Measurements from ENCODE around the gene SYCP2.
"Not testable (repeated sequence)": the region's sequence is repeated elsewhere in the genome, so short reads cannot be mapped to it uniquely, and the experiment has no call there.

The SYCP2 gene

DNA sequence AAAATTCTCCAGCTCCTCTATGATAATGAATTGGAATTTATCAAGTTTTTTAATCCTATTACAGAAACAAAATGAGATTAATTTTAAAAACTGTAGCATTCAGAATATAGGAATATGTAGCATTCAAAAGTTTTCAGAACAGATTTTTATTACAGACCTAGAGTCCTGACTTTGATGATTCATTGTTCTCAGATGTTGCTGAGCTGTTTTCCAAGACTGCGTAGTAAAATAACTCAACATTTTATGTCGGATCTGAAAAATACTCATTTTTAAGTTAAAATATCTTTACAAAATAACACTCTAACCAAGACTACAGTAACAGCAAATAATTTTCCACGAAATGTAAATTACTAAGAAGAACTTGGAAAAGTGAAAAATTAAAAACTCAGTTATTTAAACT, 67.1 kb downstream of the SYCP2 start:
- no peak for TF ChIP-seq CTCF (IDR thresholded peaks at IDR 0.05; ENCODE audit: extremely low read depth, insufficient read depth, missing control alignments)
- no peak for DNase-seq (ENCODE audit: low spot score)
- in situ Hi-C loops (cut with MboI; ENCODE audit: low pct_unique_long_range_greater_than_20kb, low sequenced_read_pairs, unreplicated experiment): no loop called here

DNA sequence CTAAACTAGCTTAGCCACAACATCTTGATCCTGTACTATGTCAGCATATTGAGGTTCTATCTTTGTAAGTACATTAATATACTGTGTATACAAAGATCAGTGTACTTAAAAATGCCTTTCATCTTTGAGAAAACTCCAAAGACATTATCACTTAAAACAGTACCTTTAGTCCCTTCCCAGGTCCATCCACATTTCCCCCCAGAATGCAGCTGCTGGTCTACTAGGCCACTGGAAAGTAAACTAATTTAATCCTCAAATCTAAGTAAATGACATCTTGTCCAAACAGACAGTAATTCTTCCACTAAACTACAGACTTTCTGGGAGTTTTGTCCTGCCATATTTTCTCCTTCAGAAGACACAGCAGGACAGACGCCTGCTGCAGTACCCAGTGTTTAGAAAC, 68.7 kb downstream of the SYCP2 start:
- no peak for TF ChIP-seq CTCF (IDR thresholded peaks at IDR 0.05; ENCODE audit: extremely low read depth, insufficient read depth, missing control alignments)
- DNase-seq (ENCODE audit: low spot score): no peak
- in situ Hi-C loops (cut with MboI; ENCODE audit: low pct_unique_long_range_greater_than_20kb, low sequenced_read_pairs, unreplicated experiment): no loop called here

GRCh38 chr20:59863058-59863457, 70.4 kb downstream of the SYCP2 start:
- DNase-seq (ENCODE audit: low spot score): no peak
- no peak for TF ChIP-seq CTCF (IDR thresholded peaks at IDR 0.05; ENCODE audit: extremely low read depth, insufficient read depth, missing control alignments)
- in situ Hi-C loops (cut with MboI; ENCODE audit: low pct_unique_long_range_greater_than_20kb, low sequenced_read_pairs, unreplicated experiment): no loop called here

DNA sequence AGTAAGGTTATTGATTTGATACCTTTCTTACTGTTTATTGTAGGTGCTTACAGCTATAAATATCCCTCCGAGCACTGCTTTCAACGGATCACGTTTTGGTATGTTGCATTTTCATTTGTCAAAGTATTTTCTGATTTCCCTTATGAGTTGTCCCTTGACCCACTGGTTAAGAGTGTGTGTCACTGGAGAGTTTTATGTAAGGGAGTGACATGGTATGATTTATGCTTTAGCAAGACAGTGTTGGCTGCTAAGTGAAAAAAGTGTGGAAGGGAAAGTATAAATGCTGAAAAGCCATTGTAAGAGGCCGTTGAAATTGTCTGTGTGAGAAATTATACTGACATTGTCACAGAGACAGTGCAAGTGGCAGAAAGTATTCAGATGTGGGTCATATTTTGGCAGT, 72.0 kb downstream of the SYCP2 start:
- in situ Hi-C loops (cut with MboI; ENCODE audit: low pct_unique_long_range_greater_than_20kb, low sequenced_read_pairs, unreplicated experiment): no loop called here
- no peak for TF ChIP-seq CTCF (IDR thresholded peaks at IDR 0.05; ENCODE audit: extremely low read depth, insufficient read depth, missing control alignments)
- DNase-seq (ENCODE audit: low spot score): no peak

DNA sequence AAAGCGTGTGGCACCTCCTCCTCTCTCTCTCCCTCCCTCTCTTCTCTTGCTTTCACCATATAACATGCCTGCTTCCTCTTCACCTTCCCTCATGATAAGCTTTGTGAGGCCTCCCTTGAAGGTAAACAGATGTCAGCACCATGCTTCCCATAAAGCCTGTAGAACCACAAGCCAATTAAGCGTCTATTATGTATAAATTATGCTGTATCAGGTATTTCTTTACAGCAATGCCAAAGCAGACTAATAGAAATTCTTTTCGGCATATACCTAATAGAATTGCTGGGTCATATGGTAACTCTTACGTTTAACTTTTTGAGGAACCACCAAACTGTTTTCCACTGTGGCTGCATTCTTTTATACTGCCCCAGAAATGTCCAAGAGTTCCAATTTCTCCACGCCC, 75.0 kb downstream of the SYCP2 start:
- in situ Hi-C loops (cut with MboI; ENCODE audit: low pct_unique_long_range_greater_than_20kb, low sequenced_read_pairs, unreplicated experiment): no loop called here
- TF ChIP-seq CTCF (IDR thresholded peaks at IDR 0.05; ENCODE audit: extremely low read depth, insufficient read depth, missing control alignments): no peak
- DNase-seq (ENCODE audit: low spot score): no peak

- TF ChIP-seq CTCF (IDR thresholded peaks at IDR 0.05; ENCODE audit: extremely low read depth, insufficient read depth, missing control alignments): no peak
- in situ Hi-C loops (cut with MboI; ENCODE audit: low pct_unique_long_range_greater_than_20kb, low sequenced_read_pairs, unreplicated experiment): no loop called here
- no peak for DNase-seq (ENCODE audit: low spot score)
Measured at GRCh38 chr20:59857966-59858365, 75.5 kb downstream of the SYCP2 start.

DNA sequence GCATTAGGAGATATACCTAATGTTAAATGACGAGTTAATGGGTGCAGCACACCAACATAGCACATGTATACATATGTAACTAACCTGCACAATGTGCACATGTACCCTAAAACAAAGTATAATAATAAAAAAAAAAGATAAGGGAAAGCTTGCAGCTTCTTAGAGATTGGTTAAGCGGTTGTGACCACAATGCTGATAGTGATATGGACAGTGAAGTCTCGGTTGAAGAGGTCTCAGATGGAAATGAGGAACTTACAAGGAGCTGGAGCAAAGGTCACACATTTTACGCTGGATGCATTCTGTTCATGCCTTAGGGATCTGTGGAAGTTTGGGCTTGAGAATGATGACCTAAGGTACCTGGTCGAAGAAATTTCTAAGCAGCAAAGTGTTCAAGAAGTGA, 76.5 kb downstream of the SYCP2 start:
- DNase-seq (ENCODE audit: low spot score); in situ Hi-C loops (cut with MboI; ENCODE audit: low pct_unique_long_range_greater_than_20kb, low sequenced_read_pairs, unreplicated experiment): not testable (repeated sequence)

DNA sequence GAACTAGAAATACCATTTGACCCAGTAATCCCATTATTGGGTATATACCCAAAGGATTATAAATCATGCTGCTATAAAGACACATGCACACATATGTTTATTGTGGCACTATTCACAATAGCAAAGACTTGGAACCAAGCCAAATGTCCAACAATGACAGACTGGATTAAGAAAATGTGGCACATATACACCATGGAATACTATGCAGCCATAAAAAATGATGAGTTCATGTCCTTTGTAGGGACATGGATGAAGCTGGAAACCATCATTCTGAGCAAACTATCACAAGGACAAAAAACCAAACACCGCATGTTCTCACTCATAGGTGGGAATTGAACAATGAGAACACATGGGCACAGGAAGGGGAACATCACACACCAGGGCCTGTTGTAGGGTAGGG, 76.9 kb downstream of the SYCP2 start:
- in situ Hi-C loops (cut with MboI; ENCODE audit: low pct_unique_long_range_greater_than_20kb, low sequenced_read_pairs, unreplicated experiment); DNase-seq (ENCODE audit: low spot score): not testable (repeated sequence)
